ENCODE data around the gene PFDN1. TPM values are rescaled to one million over a fixed set of nuclear protein-coding genes. Genes with fewer than 3 reads are reported as not detected.

PFDN1 gene
- total and polyA plus RNA-seq, 11 donors: 53.8 to 140 (median 75.0) TPM

- Histone ChIP-seq H3K9me3 (no peaks in the 10 kb centered on the region), H3K4me3 (no peak overlapping the region), H3K27me3 (no peaks in the 10 kb centered on the region), H3K4me1 (peaks cover 10 to 70% (median 59%) of the 10 kb centered on the region in 12 donors), H3K36me3 (peaks cover 0 to 14% (median 12%) of the 10 kb centered on the region in 9 donors), H3K27ac (peak overlapping the region in 7 of 12 donors; percentile 6 to 90 (median 79))
- DNase-seq (peak in 4 of 5 donors; percentile 54 to 68 (median 60)), ATAC-seq (peak in 2 of 4 donors; percentile 29 to 30)
- 30 to 49% (median 45%) methylated on average over 7 to 11 of the region's 11 CpGs for WGBS, 4 donors
- intact Hi-C loops (cut with DNase I): loop anchor here in 9 of 10 donors (2.0 to 10.0 kb wide), 7 partner anchors 55 to 475 kb away; partner anchors contain the start of genes CYSTM1 (in 5 of the 9) and HBEGF (in 1 of the 9)
- TF ChIP-seq POLR2A (IDR thresholded peaks at IDR 0.05): no peak
- TF ChIP-seq CTCF (IDR thresholded peaks at IDR 0.05): peak; percentile 55 to 75 (median 64)
Measured at GRCh38 chr5:140239939-140240700, 62.8 kb downstream of the PFDN1 start.

- no peak for DNase-seq
- Histone ChIP-seq H3K27me3 (no peaks in the 10 kb centered on the region), H3K4me1 (peaks cover 5 to 63% (median 52%) of the 10 kb centered on the region in 12 donors), H3K4me3 (no peak overlapping the region), H3K27ac (peak overlapping the region in 4 of 12 donors; percentile 6 to 90 (median 44)), H3K36me3 (peaks cover 0 to 13% (median 7%) of the 10 kb centered on the region in 9 donors), H3K9me3 (no peaks in the 10 kb centered on the region)
- TF ChIP-seq CTCF (IDR thresholded peaks at IDR 0.05) (no peak), POLR2A (IDR thresholded peaks at IDR 0.05) (no peak)
- no peak for ATAC-seq
- 94 to 97% (median 96%) methylated on average over 4 to 5 of the region's 5 CpGs for WGBS, 4 donors
- intact Hi-C loops (cut with DNase I): loop anchor here in 2 of 10 donors (5.0 to 10.0 kb wide), 2 partner anchors 55 to 62 kb away; partner anchors contain the start of gene CYSTM1 (in 1 of the 2)
Measured at GRCh38 chr5:140239461-140239860, 63.4 kb downstream of the PFDN1 start.

GRCh38 chr5:140238756-140239155, 64.1 kb downstream of the PFDN1 start:
- Histone ChIP-seq H3K4me3 (no peak overlapping the region), H3K36me3 (peaks cover 0 to 10% (median 5%) of the 10 kb centered on the region in 9 donors), H3K27ac (peak overlapping the region in 1 of 12 donors; percentile 5), H3K9me3 (no peaks in the 10 kb centered on the region), H3K27me3 (no peaks in the 10 kb centered on the region), H3K4me1 (peaks cover 5 to 59% (median 45%) of the 10 kb centered on the region in 12 donors)
- WGBS, 4 donors: 90 to 96% (median 94%) methylated on average over 5 to 6 of the region's 6 CpGs
- no peak for DNase-seq
- no peak for ATAC-seq
- intact Hi-C loops (cut with DNase I): loop anchor here in 2 of 10 donors (5.0 to 10.0 kb wide), 2 partner anchors 54 to 61 kb away; partner anchors contain the start of gene CYSTM1 (in 1 of the 2)
- TF ChIP-seq CTCF (IDR thresholded peaks at IDR 0.05) (no peak), POLR2A (IDR thresholded peaks at IDR 0.05) (no peak)
